ENCODE data around the gene TSKU.

TSKU gene

GRCh38 chr11:76771446-76772099, 11.6 kb upstream of the TSKU start:
- no peak for DNase-seq

- no peak for DNase-seq
These were observed 10.9 kb upstream of the TSKU start for GRCh38 chr11:76772100-76772782.

DNA sequence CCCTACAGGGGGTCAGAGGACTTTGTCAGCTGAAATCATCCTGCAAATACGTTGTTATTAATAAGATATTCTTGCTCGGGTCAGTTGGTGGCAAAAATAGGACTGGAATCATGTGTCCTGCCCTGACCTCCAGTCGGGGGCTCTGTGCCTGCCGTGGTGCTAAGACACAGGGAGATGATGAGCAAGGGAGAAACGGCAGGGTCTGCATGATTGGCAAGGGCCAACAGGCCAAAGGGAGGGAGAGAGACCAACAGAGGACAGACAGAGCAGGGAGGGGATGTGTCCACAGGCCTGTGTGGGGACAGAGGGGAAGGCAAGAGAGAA, 10.4 kb upstream of the TSKU start:
- DNase-seq: no peak

GRCh38 chr11:76773921-76774361, 9.2 kb upstream of the TSKU start:
- no peak for DNase-seq

DNA sequence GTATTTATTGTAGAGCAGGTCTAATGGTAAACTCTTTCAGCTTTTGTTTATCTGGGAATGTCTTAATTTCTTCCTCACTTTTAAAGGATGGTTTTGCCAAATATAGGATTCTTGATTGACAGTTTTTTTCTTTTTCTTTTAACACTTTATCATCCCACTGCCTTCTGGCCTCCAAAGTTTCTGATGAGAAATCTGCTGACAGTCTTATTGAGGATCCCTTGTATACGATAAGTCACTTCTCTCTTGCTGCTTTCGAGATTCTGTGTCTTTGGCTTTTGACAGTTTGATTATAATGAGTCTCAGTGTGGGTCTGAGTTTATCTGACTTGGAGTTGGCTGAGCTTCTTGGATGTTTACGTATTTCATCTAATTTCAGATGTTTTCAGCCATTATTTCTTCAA, 6.7 kb upstream of the TSKU start:
- no peak for DNase-seq

DNA sequence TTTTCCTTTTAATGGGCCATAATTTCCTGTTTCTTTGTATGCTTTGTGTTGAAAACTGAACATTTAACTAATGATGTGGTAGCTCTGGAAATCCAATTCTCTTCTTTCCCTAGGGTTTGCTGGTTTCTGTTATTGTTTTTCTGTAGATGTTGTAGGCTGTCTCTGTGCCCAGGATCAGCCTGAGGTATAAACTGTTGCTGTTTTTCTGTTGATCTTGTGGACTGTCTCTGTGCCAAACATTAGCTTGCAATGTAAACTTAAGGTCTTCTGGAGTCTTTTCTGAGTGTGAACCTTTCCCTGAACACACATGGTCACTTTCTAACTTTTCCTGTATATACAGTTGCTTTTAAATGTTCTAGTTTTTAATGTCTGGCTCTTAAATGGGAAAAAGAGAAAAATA, 5.9 kb upstream of the TSKU start:
- DNase-seq: no peak

DNA sequence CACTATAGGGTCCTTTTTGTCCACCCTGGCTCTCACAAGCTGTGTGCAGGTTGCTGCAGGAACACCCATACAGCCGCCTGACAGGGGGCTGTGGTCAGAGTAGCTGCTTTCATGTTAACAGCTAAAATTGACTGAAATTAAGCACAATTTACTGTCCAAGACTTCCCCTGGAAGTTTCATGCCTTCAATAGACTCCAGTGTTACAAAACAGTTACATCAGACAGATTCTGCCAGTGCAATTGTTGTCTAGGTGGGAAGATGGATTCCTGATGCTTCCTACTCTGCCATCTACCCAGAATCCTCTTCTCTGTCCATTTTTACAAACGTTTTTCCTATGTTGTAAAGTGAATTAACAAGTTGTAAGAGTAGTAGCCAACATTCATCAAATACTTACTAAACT, 5.3 kb upstream of the TSKU start:
- no peak for DNase-seq

DNA sequence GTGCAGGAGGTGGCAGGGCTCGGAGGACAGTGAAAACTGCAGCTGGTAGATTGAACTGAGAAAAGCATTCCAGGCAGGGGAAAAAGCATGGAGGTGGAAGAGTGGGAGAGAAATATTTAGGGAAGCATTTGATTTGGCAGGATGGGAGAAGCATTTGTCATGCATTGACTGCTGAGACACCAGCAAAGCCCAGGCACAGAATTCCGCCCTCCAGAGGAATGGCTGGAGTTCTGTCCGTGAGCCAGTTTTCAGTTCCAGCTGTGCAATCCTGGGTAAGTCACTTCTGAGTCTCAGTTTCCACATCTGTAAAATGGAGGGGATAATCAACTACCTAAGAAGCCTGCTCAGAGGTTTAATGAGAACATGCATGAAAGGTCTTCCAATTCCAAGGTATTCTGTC, 4.3 kb upstream of the TSKU start:
- no peak for DNase-seq

GRCh38 chr11:76781046-76781801, 1.9 kb upstream of the TSKU start:
- DNase-seq: no peak

GRCh38 chr11:76781807-76782530, 1.2 kb upstream of the TSKU start:
- no peak for DNase-seq

DNA sequence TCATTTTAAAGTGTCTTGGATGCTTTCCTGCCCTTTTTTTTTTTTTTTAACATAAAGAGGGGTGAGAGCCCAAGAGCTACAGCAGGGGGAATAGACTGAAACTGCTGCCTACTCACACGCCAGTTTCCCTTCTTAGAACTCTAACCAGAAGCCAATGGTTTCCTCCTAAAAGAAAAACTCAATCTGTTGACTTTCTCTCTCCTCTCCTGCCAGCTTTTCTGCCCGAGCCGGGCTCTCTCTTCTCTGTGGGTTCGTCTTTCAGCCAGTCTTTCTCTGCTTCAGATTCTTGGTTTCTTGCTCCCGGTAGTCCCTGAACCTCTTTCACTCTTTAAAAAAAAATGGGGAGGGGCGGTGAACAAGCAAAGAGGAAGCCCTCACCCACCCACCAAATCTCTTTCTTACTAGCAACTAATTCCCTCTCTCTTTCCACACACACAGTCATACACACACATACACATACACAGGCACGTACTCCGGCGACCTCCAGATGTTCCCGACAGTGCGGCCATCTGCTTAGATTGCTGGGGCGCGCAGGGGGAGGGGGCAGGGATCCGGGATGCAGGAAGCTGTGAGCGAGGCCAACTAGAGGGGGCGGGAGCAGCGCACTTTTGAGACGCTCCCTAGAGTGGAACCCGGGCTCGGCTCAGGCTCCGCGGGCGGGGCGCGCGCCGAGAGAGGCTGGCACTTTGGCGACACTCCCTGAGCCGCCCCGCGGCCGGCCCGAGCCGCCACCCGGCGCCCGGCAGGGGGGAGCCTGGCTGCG, 444 bp upstream of the TSKU start:
- no peak for DNase-seq

DNA sequence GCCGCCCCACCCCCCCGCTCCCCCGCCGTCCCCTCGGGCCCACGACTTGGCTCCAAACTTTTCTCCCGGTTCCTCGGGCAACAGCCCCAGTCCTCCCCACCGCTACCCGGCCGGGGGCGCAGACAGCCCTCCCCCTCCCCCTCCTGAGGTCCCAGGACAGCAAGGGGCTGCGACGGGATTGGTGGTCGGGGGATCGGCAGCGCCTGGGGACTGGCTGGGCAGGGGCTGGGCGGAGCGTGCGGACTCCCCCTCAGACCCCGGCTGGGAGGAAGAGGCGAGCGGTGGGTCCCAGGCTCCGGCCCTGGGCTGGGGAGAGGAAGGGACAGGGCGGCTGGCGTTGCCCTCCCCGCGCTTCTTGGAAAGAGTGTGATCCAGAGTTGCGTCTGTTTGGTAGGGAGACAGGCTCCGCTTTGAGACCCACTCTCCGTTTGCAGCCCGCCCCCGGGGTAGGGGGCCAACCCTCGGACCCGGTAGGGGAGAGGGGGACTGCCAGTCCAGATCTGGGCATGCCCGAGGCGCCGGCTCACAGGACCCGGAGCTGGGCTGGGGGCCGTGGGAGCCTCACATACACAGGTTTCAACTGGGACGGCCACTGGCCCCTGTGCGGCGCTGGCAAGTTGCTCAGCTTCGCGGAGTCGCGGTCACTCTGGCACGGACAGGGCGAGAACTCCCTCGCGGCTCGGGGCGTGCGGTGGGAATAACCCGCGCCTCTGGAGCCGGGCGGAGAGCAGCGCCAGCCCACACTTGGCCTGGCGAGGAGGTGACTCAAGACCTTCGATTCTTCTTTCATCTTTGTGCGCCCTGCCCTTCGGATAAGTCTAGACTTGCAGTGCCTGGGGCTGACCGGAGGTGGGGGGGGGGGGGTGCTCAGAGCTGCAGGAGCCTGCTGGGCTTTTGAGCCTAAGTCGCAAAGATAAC, 999 bp downstream of the TSKU start:
- no peak for DNase-seq

- DNase-seq: no peak
These were observed 2.4 kb downstream of the TSKU start for GRCh38 chr11:76785513-76785912.

DNA sequence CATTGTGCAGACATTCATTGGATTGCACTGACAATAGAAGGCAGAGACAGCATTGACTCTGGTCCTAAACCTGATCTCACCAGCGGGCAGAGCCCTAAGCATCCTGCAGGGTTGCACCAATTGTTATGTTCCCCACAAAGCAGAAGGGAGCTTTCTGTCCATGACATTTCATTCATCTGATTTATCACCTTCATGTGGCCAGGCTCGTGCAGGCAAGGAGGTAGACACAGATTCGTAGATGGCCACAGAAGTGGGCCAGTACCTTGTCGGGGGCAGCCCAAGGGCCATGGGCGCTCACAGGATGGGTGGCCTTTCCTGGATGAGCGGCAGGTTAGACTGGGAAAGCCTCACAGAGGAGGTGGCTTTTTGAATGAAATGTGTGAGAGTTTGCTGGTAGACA, 2.9 kb downstream of the TSKU start:
- no peak for DNase-seq

DNA sequence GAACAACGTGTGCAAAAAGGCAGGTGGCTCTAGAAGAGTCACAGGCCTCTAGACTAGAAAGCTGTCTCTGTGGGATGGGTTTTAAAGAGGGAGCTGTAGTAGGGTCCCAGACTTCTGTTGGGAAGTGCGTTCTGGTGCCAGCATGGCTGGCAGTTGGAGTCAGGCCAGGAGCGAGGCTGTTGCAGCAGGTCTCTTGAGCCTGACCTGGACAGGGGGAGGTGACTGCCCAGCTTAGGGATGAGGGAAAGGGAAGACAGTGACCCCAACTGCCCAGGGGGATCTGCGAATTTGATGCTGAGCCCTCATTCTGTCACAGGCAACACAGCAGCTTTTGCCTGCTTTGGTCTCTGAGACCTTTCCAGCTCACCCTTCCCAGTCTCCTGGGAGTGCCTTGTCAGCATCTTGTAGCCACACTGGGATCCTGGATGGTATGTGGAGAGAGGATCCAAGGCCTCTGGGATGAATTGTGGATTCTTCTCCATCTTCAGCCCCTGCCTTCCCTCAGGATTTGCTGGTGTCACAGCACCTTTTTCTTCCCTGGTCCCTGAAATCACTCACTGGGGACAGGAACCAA, 3.4 kb downstream of the TSKU start:
- DNase-seq: no peak

GRCh38 chr11:76787271-76787670, 4.1 kb downstream of the TSKU start:
- DNase-seq: no peak

- DNase-seq: no peak
These were observed 4.9 kb downstream of the TSKU start for GRCh38 chr11:76787911-76788596.

GRCh38 chr11:76788661-76789442, 5.7 kb downstream of the TSKU start:
- no peak for DNase-seq

GRCh38 chr11:76789443-76789719, 6.2 kb downstream of the TSKU start:
- no peak for DNase-seq

- no peak for DNase-seq
These were observed 7.1 kb downstream of the TSKU start for GRCh38 chr11:76790251-76790650.

All from CD4-positive, alpha-beta T cell treated with Interferon gamma for 1 hour (primary cell).